IMR-90 (cell line): ENCODE measurements around the gene IRF4. TPM values are rescaled to one million over a fixed set of nuclear protein-coding genes. Genes with fewer than 3 reads are reported as not detected.

ENCODE experiments used
- ATAC-seq: fragments of 200-7000 bp; cut with Tn5 transposase; 2 replicates; pipeline ENCODE4 v1.9.1; 2020; ENCODE audit warnings: low read depth, mild to moderate bottlenecking, moderate library complexity
- BruUV-seq: library from RNA; stranded (reverse); fragments of 400-500 nt; replicated peaks from 2 replicates; lab custom pipeline; 2021; lab: Mats Ljungman, UMichigan
- CTCF ChIA-PET: fragments of 300-600 bp; formaldehyde crosslinking; extraction: SDS; loops from one replicate; lab custom pipeline; 2021; ENCODE audit warnings: antibody characterized with exemption; lab: Yijun Ruan, JAX
- POLR2A ChIA-PET: fragments of 300-600 bp; sonication (Branson Sonifier 250); formaldehyde crosslinking; loops from one replicate; lab custom pipeline; 2022; ENCODE audit warnings: antibody characterized with exemption; ENCODE audit not compliant: unreplicated experiment; lab: Charles Lee
- DNase-seq: peaks from one replicate; pipeline ENCODE4 v3.0.0; 2013
- H2AFZ ChIP-seq: replicated peaks from 2 replicates; pipeline ENCODE3; 2013; ENCODE audit warnings: low read length, mild to moderate bottlenecking; ENCODE audit not compliant: poor library complexity
- H2AK5ac ChIP-seq: 2 replicates; pipeline ENCODE4 v1.6.1; 2013; ENCODE audit warnings: low read depth, low read length, inconsistent platforms
- H2AK9ac ChIP-seq: replicated peaks from 2 replicates; pipeline ENCODE3; 2013; ENCODE audit warnings: mild to moderate bottlenecking, low read depth, low read length, moderate library complexity; ENCODE audit not compliant: poor library complexity
- H2BK120ac ChIP-seq: 2 replicates; pipeline ENCODE4 v1.6.1; 2013; ENCODE audit warnings: low read depth, low read length, inconsistent platforms
- H2BK15ac ChIP-seq: 3 replicates; pipeline ENCODE4 v1.6.1; 2013; ENCODE audit warnings: low read depth, low read length, inconsistent platforms
- H2BK20ac ChIP-seq: 2 replicates; pipeline ENCODE4 v1.6.1; 2013; ENCODE audit warnings: low read depth, mild to moderate bottlenecking, inconsistent platforms, low read length, moderate library complexity
- H2BK5ac ChIP-seq: 2 replicates; pipeline ENCODE4 v1.6.1; 2013; ENCODE audit warnings: mild to moderate bottlenecking, low read depth, low read length, inconsistent platforms; ENCODE audit not compliant: poor library complexity, severe bottlenecking
- H3K14ac ChIP-seq: replicated peaks from 2 replicates; pipeline ENCODE4 v1.6.1; 2013; ENCODE audit warnings: low read depth, low read length, inconsistent platforms
- H3K18ac ChIP-seq: 2 replicates; pipeline ENCODE4 v1.6.1; 2013; ENCODE audit warnings: low read depth, low read length, control low read depth
- H3K23ac ChIP-seq: 2 replicates; pipeline ENCODE4 v1.6.1; 2013; ENCODE audit warnings: low read depth, low read length, inconsistent platforms
- H3K27ac ChIP-seq: 2 replicates; pipeline ENCODE4 v1.5.1; 2013; ENCODE audit warnings: mild to moderate bottlenecking, control low read depth, low read length; ENCODE audit not compliant: insufficient read depth
- H3K27me3 ChIP-seq: 2 replicates; pipeline ENCODE4 v1.6.1; 2013; ENCODE audit warnings: low read length; ENCODE audit not compliant: control insufficient read depth, insufficient read depth
- H3K36me3 ChIP-seq: 2 replicates; pipeline ENCODE4 v1.6.1; 2013; ENCODE audit warnings: low read length, mixed read lengths; ENCODE audit not compliant: control insufficient read depth, insufficient read depth
- H3K4ac ChIP-seq: 2 replicates; pipeline ENCODE4 v1.6.1; 2013; ENCODE audit warnings: low read depth, low read length, inconsistent platforms
- H3K4me1 ChIP-seq: 2 replicates; pipeline ENCODE4 v1.6.1; 2013; ENCODE audit warnings: low read length, mixed read lengths; ENCODE audit not compliant: control insufficient read depth, insufficient read depth
- H3K4me2 ChIP-seq: 2 replicates; pipeline ENCODE4 v1.6.1; 2013; ENCODE audit warnings: low read depth, mild to moderate bottlenecking, control low read depth, low read length, moderate library complexity
- H3K4me3 ChIP-seq: 2 replicates; pipeline ENCODE4 v1.5.1; 2013; ENCODE audit warnings: low read depth, mild to moderate bottlenecking, control low read depth, low read length, moderate library complexity; ENCODE audit not compliant: insufficient read depth
- H3K56ac ChIP-seq: 2 replicates; pipeline ENCODE4 v1.6.1; 2013; ENCODE audit warnings: low read length, inconsistent platforms; ENCODE audit not compliant: insufficient read depth; ENCODE audit errors: extremely low read depth
- H3K79me1 ChIP-seq, 2 experiments: 2 replicates each; pipeline ENCODE4 v1.6.1; 2013; ENCODE audit warnings: low read length in 2 of 2, inconsistent platforms in 1 of 2, low read depth in 1 of 2
- H3K9ac ChIP-seq: 2 replicates; pipeline ENCODE4 v1.6.1; 2013; ENCODE audit warnings: low read depth, low read length, control low read depth
- H3K9me1 ChIP-seq: 2 replicates; pipeline ENCODE4 v1.6.1; 2013; ENCODE audit warnings: low read length, inconsistent platforms; ENCODE audit not compliant: insufficient read depth
- H3K9me3 ChIP-seq: 2 replicates; pipeline ENCODE4 v1.6.1; 2013; ENCODE audit warnings: low read length; ENCODE audit not compliant: control insufficient read depth, insufficient read depth
- H4K20me1 ChIP-seq: 2 replicates; pipeline ENCODE4 v1.6.1; 2013; ENCODE audit warnings: low read length, inconsistent platforms; ENCODE audit not compliant: insufficient read depth
- H4K5ac ChIP-seq: 2 replicates; pipeline ENCODE4 v1.6.1; 2013; ENCODE audit warnings: mild to moderate bottlenecking, low read depth, low read length, control low read depth
- H4K8ac ChIP-seq, 2 experiments: 2 replicates each; pipeline ENCODE4 v1.6.1; 2013; ENCODE audit warnings: low read depth in 2 of 2, low read length in 2 of 2, control low read depth in 1 of 2, inconsistent platforms in 1 of 2
- H4K91ac ChIP-seq: 2 replicates; pipeline ENCODE4 v1.6.1; 2013; ENCODE audit warnings: low read depth, low read length, inconsistent platforms; ENCODE audit not compliant: insufficient read depth
- CHD1 ChIP-seq: IDR thresholded peaks from 2 replicates; pipeline ENCODE4 v1.6.1; 2012; ENCODE audit warnings: low read depth, low read length, improper control_type of control experiment
- MAFK ChIP-seq: IDR thresholded peaks from 2 replicates; pipeline ENCODE4 v1.6.1; 2012; ENCODE audit warnings: low read depth, low read length, improper control_type of control experiment
- MAZ ChIP-seq: IDR thresholded peaks from 2 replicates; pipeline ENCODE4 v1.6.1; 2012; ENCODE audit warnings: low read depth, mild to moderate bottlenecking, low read length, improper control_type of control experiment, moderate library complexity, borderline replicate concordance
- MXI1 ChIP-seq: IDR thresholded peaks from 2 replicates; pipeline ENCODE4 v1.6.1; 2012; ENCODE audit warnings: low read depth, mild to moderate bottlenecking, low read length, moderate library complexity, borderline replicate concordance
- RFX5 ChIP-seq: IDR thresholded peaks from 2 replicates; pipeline ENCODE4 v1.8.0; 2012; ENCODE audit warnings: low read depth, mild to moderate bottlenecking, low read length, moderate library complexity
- WGBS, 2 experiments: methylation state at CpG; one replicate each; pipeline versions ENCODE4 v1.1.5 to v1.1.7; 2013; ENCODE audit warnings: missing lambda C conversion rate in 2 of 2; ENCODE audit not compliant: insufficient read length in 1 of 2; ENCODE audit errors: extremely low coverage in 2 of 2; 5-methylcytosine and 5-hydroxymethylcytosine counted together
- dilution Hi-C: fragments of 300-500 bp; cut with HindIII; formaldehyde crosslinking; loops from one replicate; pipeline ENCODE4 v1.14.3; 2018; ENCODE audit warnings: low sequenced_read_pairs; ENCODE audit not compliant: unreplicated experiment
- in situ Hi-C: fragments of 300-500 bp; cut with MboI; formaldehyde crosslinking; loops from 3 replicates; pipeline ENCODE4 v1.14.3; 2019; ENCODE audit warnings: low sequenced_read_pairs, inconsistent platforms, mixed read lengths
- intact Hi-C: fragments of 100-400 bp; cut with micrococcal nuclease; formaldehyde crosslinking; loops from 2 replicates; pipeline ENCODE4 v1.10.0; 2022
- polyA plus RNA-seq, 3 experiments: library from polyadenylated mRNA; depleted of rRNA; stranded (reverse); fragments of >200 nt; gene quantifications; 2 replicates each; pipeline ENCODE4 v1.2.3, GENCODE V29; 2012; ENCODE audit warnings: low replicate concordance in 1 of 3
- total RNA-seq: library from RNA; depleted of rRNA; stranded (reverse); fragments of >200 nt; gene quantifications from 2 replicates; pipeline ENCODE4 v1.2.3, GENCODE V29; 2012
- TF ChIP-seq, protein P1 (sequence below): fragments of 150-350 bp; IDR thresholded peaks from 2 replicates; pipeline ENCODE4 v1.6.1; 2016; ENCODE audit warnings: low read depth, mild to moderate bottlenecking, low read length, moderate library complexity, borderline replicate concordance

Gene IRF4
- total and polyA plus RNA-seq, 2 of the 4 experiments (the other 2 are of a cell fraction): not detected

GRCh38 chr6:349491-349921 is 42.0 kb upstream of the IRF4 start:
- H3K18ac ChIP-seq: no peak overlapping the region
- H2AK5ac ChIP-seq: no peak overlapping the region
- no peak overlapping the region for H2BK15ac ChIP-seq
- POLR2A ChIA-PET: no interaction called here
- no peak overlapping the region for H2BK20ac ChIP-seq
- H2BK5ac ChIP-seq: no peak overlapping the region
- H4K91ac ChIP-seq: no peak overlapping the region
- no peak overlapping the region for H2AK9ac ChIP-seq
- H3K14ac ChIP-seq: no peak overlapping the region
- no peak overlapping the region for H3K27ac ChIP-seq
- no peak overlapping the region for H3K9ac ChIP-seq
- H3K4me3 ChIP-seq: no peak overlapping the region
- no peaks in the 10 kb centered on the region; the same call in 1 of the 2 replicates for H3K36me3 ChIP-seq
- TF ChIP-seq MXI1 (no peak), RFX5 (no peak), CHD1 (no peak), MAZ (no peak), MAFK (no peak)
- TF ChIP-seq, protein P1, sequence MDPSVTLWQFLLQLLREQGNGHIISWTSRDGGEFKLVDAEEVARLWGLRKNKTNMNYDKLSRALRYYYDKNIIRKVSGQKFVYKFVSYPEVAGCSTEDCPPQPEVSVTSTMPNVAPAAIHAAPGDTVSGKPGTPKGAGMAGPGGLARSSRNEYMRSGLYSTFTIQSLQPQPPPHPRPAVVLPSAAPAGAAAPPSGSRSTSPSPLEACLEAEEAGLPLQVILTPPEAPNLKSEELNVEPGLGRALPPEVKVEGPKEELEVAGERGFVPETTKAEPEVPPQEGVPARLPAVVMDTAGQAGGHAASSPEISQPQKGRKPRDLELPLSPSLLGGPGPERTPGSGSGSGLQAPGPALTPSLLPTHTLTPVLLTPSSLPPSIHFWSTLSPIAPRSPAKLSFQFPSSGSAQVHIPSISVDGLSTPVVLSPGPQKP: no peak
- no peak overlapping the region for H4K5ac ChIP-seq
- no peaks in the 10 kb centered on the region for H3K9me1 ChIP-seq
- no peaks in the 10 kb centered on the region for H3K4me1 ChIP-seq
- CTCF ChIA-PET: no interaction called here
- in situ Hi-C loops (no loop called here), intact Hi-C loops (no loop called here), dilution Hi-C loops (no loop called here)
- H3K27me3 ChIP-seq: no peaks in the 10 kb centered on the region
- no TSS peak for BruUV-seq
- ATAC-seq: no peak
- H3K56ac ChIP-seq: no peak overlapping the region
- H4K8ac ChIP-seq: no peak overlapping the region
- DNase-seq: no peak
- no peak overlapping the region for H2AFZ ChIP-seq
- H3K4me2 ChIP-seq: no peak overlapping the region
- H3K79me1 ChIP-seq: no peaks in the 10 kb centered on the region
- WGBS, 2 experiments: 58% methylated on average over 5 of the region's 6 CpGs; no CpG with 5 or more reads in 1 of the 2 experiments
- peaks cover 8% of the 10 kb centered on the region; the same call in 1 of the 2 replicates for H3K9me3 ChIP-seq
- no peak overlapping the region for H2BK120ac ChIP-seq
- H4K20me1 ChIP-seq: no peaks in the 10 kb centered on the region
- H3K4ac ChIP-seq: no peak overlapping the region
- H3K23ac ChIP-seq: no peak overlapping the region
